H1 (cell line): ENCODE data around the gene TEX35. TPM values are rescaled to one million over a fixed set of nuclear protein-coding genes. Genes with fewer than 3 reads are reported as not detected.

ENCODE experiments used
- CTCF ChIA-PET: fragments of 300-600 bp; sonication (Branson Sonifier 250); formaldehyde crosslinking; loops from one replicate; lab custom pipeline; 2021; ENCODE audit not compliant: partially characterized antibody; lab: Charles Lee
- POLR2A ChIA-PET: fragments of 300-600 bp; sonication (Branson Sonifier 250); formaldehyde crosslinking; loops from one replicate; lab custom pipeline; 2021; ENCODE audit warnings: inconsistent platforms; ENCODE audit not compliant: partially characterized antibody; lab: Charles Lee
- DNase-seq, 2 experiments: peaks; one replicate each; pipeline versions ENCODE4 v3.0.0 to v3.0.0-alpha.2; 2010 to 2022; ENCODE audit warnings: low spot score in 2 of 2, low read depth in 1 of 2, mixed read lengths in 1 of 2
- FAIRE-seq: peaks from 2 replicates; lab custom pipeline; 2011; peaks lifted over from hg19 to GRCh38; lab: Jason Lieb, UNC
- H2AFZ ChIP-seq: 2 replicates; pipeline ENCODE4 v1.8.1; 2012; ENCODE audit warnings: low read length, inconsistent platforms
- H2AK5ac ChIP-seq: 2 replicates; pipeline ENCODE4 v1.6.1; 2013; ENCODE audit warnings: low read depth, low read length
- H2BK120ac ChIP-seq: replicated peaks from 2 replicates; pipeline ENCODE3; 2013; ENCODE audit warnings: low read depth, low read length, inconsistent platforms
- H2BK12ac ChIP-seq: 2 replicates; pipeline ENCODE4 v1.6.1; 2013; ENCODE audit warnings: low read depth, low read length
- H2BK15ac ChIP-seq: 2 replicates; pipeline ENCODE4 v1.6.1; 2013; ENCODE audit warnings: low read length
- H2BK20ac ChIP-seq: 2 replicates; pipeline ENCODE4 v1.6.1; 2013; ENCODE audit warnings: low read length
- H2BK5ac ChIP-seq: 2 replicates; pipeline ENCODE4 v1.6.1; 2013; ENCODE audit warnings: low read depth, low read length
- H3K14ac ChIP-seq: 2 replicates; pipeline ENCODE4 v1.6.1; 2013; ENCODE audit warnings: inconsistent platforms; ENCODE audit not compliant: insufficient read length
- H3K18ac ChIP-seq: 2 replicates; pipeline ENCODE4 v1.6.1; 2013; ENCODE audit warnings: low read length; ENCODE audit errors: extremely low read depth
- H3K23ac ChIP-seq: 2 replicates; pipeline ENCODE4 v1.6.1; 2013; ENCODE audit warnings: inconsistent platforms; ENCODE audit not compliant: insufficient read length
- H3K23me2 ChIP-seq: 2 replicates; pipeline ENCODE4 v1.6.1; 2013; ENCODE audit warnings: low read depth, low read length
- H3K27ac ChIP-seq: 2 replicates; pipeline ENCODE4 v1.6.1; 2011; ENCODE audit warnings: low read depth, low read length, inconsistent platforms
- H3K27me3 ChIP-seq, 4 experiments: replicated peaks in 1 of 4; 1 replicate in 1 of 4; 2 replicates in 3 of 4; pipeline versions ENCODE4 v1.6.1 to v1.8.1; 2011 to 2013; ENCODE audit warnings: low read length in 3 of 4, mild to moderate bottlenecking in 3 of 4, inconsistent platforms in 2 of 4, mixed read lengths in 2 of 4, moderate library complexity in 1 of 4; ENCODE audit not compliant: control insufficient read depth in 3 of 4, insufficient read depth in 3 of 4; ENCODE audit errors: extremely low read depth in 1 of 4
- H3K36me3 ChIP-seq, 4 experiments: 2 replicates each; pipeline versions ENCODE4 v1.6.1 to v1.8.1; 2011 to 2013; ENCODE audit warnings: mild to moderate bottlenecking in 4 of 4, low read length in 3 of 4, moderate library complexity in 2 of 4, control low read depth in 1 of 4, inconsistent platforms in 1 of 4; ENCODE audit not compliant: insufficient read depth in 4 of 4, control insufficient read depth in 2 of 4
- H3K4ac ChIP-seq: replicated peaks from 2 replicates; pipeline ENCODE3; 2013; ENCODE audit warnings: low read length, low read depth, mixed read lengths, inconsistent platforms; ENCODE audit not compliant: insufficient read length
- H3K4me1 ChIP-seq, 4 experiments: replicated peaks in 1 of 4; 1 replicate in 1 of 4; 2 replicates in 3 of 4; pipeline versions ENCODE4 v1.6.1 to v1.8.1; 2011 to 2013; ENCODE audit warnings: low read length in 3 of 4, inconsistent platforms in 2 of 4, mixed read lengths in 1 of 4; ENCODE audit not compliant: insufficient read depth in 4 of 4, control insufficient read depth in 3 of 4
- H3K4me2 ChIP-seq, 2 experiments: 2 replicates each; pipeline versions ENCODE4 v1.6.1 to v1.8.1; 2011 to 2013; ENCODE audit warnings: low read depth in 2 of 2, low read length in 2 of 2, control low read depth in 1 of 2, inconsistent platforms in 1 of 2, mild to moderate bottlenecking in 1 of 2; ENCODE audit not compliant: insufficient read depth in 1 of 2
- H3K4me3 ChIP-seq, 4 experiments: fragments of 200-600, 300-600 bp in 1 of 4; sonication (generic), shearing (Covaris generic), sonication (Bioruptor Twin) in 1 of 4; 2 replicates each; pipeline versions ENCODE4 v1.5.1 to v1.8.1; 2011 to 2016; ENCODE audit warnings: low read length in 4 of 4, low read depth in 3 of 4, control low read depth in 2 of 4, inconsistent platforms in 2 of 4, mild to moderate bottlenecking in 2 of 4, mixed read lengths in 1 of 4, moderate library complexity in 1 of 4; ENCODE audit not compliant: insufficient read depth in 2 of 4; ENCODE audit errors: extremely low read depth in 1 of 4
- H3K56ac ChIP-seq: replicated peaks from 2 replicates; pipeline ENCODE3; 2013; ENCODE audit warnings: low read depth, mild to moderate bottlenecking, mixed read lengths, low read length, inconsistent platforms; ENCODE audit not compliant: insufficient read length
- H3K79me1 ChIP-seq: 2 replicates; pipeline ENCODE4 v1.6.1; 2013; ENCODE audit warnings: low read depth, low read length, control low read depth
- H3K79me2 ChIP-seq, 2 experiments: 2 replicates each; pipeline versions ENCODE4 v1.6.1 to v1.8.1; 2012 to 2013; ENCODE audit warnings: low read length in 2 of 2, mild to moderate bottlenecking in 2 of 2, inconsistent platforms in 1 of 2; ENCODE audit not compliant: insufficient read depth in 2 of 2, control insufficient read depth in 1 of 2
- H3K9ac ChIP-seq, 4 experiments: replicated peaks in 1 of 4; 1 replicate in 1 of 4; 2 replicates in 3 of 4; pipeline versions ENCODE4 v1.6.1 to v1.8.1; 2011 to 2013; ENCODE audit warnings: low read depth in 3 of 4, low read length in 3 of 4, control low read depth in 2 of 4, mild to moderate bottlenecking in 2 of 4, moderate library complexity in 2 of 4, inconsistent platforms in 1 of 4; ENCODE audit errors: extremely low read depth in 1 of 4
- H3K9me3 ChIP-seq, 2 experiments: 2 replicates each; pipeline versions ENCODE4 v1.6.1 to v1.8.1; 2012 to 2013; ENCODE audit warnings: mild to moderate bottlenecking in 2 of 2, moderate library complexity in 2 of 2, control low read depth in 1 of 2, inconsistent platforms in 1 of 2, low read depth in 1 of 2, low read length in 1 of 2, mixed read lengths in 1 of 2; ENCODE audit not compliant: insufficient read depth in 2 of 2
- H4K20me1 ChIP-seq, 2 experiments: replicated peaks in 1 of 2; 2 replicates each; pipeline versions ENCODE3 to v1.8.1; 2011 to 2013; ENCODE audit warnings: inconsistent platforms in 2 of 2, low read length in 2 of 2, mild to moderate bottlenecking in 1 of 2; ENCODE audit not compliant: insufficient read depth in 2 of 2, control insufficient read depth in 1 of 2
- H4K5ac ChIP-seq: 2 replicates; pipeline ENCODE4 v1.6.1; 2013; ENCODE audit warnings: low read length, low read depth, mixed read lengths, inconsistent platforms; ENCODE audit not compliant: insufficient read length
- H4K8ac ChIP-seq: 2 replicates; pipeline ENCODE4 v1.8.0; 2013; ENCODE audit warnings: mild to moderate bottlenecking, moderate library complexity, low read length, inconsistent platforms; ENCODE audit not compliant: insufficient read depth; ENCODE audit errors: extremely low read depth
- H4K91ac ChIP-seq: replicated peaks from 2 replicates; pipeline ENCODE3; 2013; ENCODE audit warnings: low read length, mixed read lengths, inconsistent platforms; ENCODE audit not compliant: insufficient read length
- CEBPB ChIP-seq: IDR thresholded peaks from 2 replicates; pipeline ENCODE4 v1.6.1; 2012; ENCODE audit warnings: low read depth, low read length
- EP300 ChIP-seq, 2 experiments: IDR thresholded peaks; 1 replicate in 1 of 2; 2 replicates in 1 of 2; pipeline ENCODE4 v1.6.1; 2011 to 2012; ENCODE audit warnings: low read depth in 2 of 2, low read length in 2 of 2, mild to moderate bottlenecking in 2 of 2, borderline replicate concordance in 1 of 2, inconsistent platforms in 1 of 2, moderate library complexity in 1 of 2
- HDAC2 ChIP-seq, 2 experiments: fragments of 300-600 bp in 1 of 2; sonication (generic) in 1 of 2; IDR thresholded peaks; 2 replicates each; pipeline ENCODE4 v1.6.1; 2011 to 2012; ENCODE audit warnings: low read depth in 2 of 2, low read length in 2 of 2, mild to moderate bottlenecking in 2 of 2, moderate library complexity in 2 of 2, borderline replicate concordance in 1 of 2, inconsistent platforms in 1 of 2
- KDM1A ChIP-seq: fragments of 200-600, 300-600 bp; sonication (generic); IDR thresholded peaks from 2 replicates; pipeline ENCODE4 v1.7.1; 2016; ENCODE audit warnings: mild to moderate bottlenecking, low read length, borderline replicate concordance
- MAFK ChIP-seq: IDR thresholded peaks from 2 replicates; pipeline ENCODE4 v1.6.1; 2012; ENCODE audit warnings: low read depth, mild to moderate bottlenecking, improper control_type of control experiment, low read length
- PHF8 ChIP-seq: fragments of 200-600 bp; sonication (generic); conservative IDR thresholded peaks from 2 replicates; pipeline ENCODE4 v1.7.1; 2012; ENCODE audit warnings: low read depth, mild to moderate bottlenecking, inconsistent platforms, low read length, moderate library complexity
- POLR2AphosphoS5 ChIP-seq: IDR thresholded peaks from 2 replicates; pipeline ENCODE4 v1.6.1; 2011; ENCODE audit warnings: low read depth, low read length
- SIN3A ChIP-seq, 2 experiments: IDR thresholded peaks in 1 of 2; conservative IDR thresholded peaks in 1 of 2; 2 replicates each; pipeline ENCODE4 v1.6.1; 2011 to 2012; ENCODE audit warnings: low read length in 2 of 2, improper control_type of control experiment in 1 of 2, low read depth in 1 of 2, mild to moderate bottlenecking in 1 of 2
- TAF1 ChIP-seq: IDR thresholded peaks from 2 replicates; pipeline ENCODE4 v1.6.1; 2011; ENCODE audit warnings: mild to moderate bottlenecking, low read depth, low read length
- TBP ChIP-seq: IDR thresholded peaks from 2 replicates; pipeline ENCODE4 v1.6.1; 2011; ENCODE audit warnings: low read depth, low read length, improper control_type of control experiment
- ZNF274 ChIP-seq: IDR thresholded peaks from 2 replicates; pipeline ENCODE4 v1.7.0; 2012; ENCODE audit warnings: low read length, borderline replicate concordance; ENCODE audit errors: extremely low read depth
- WGBS, 2 experiments: shearing (Covaris generic) in 1 of 2; methylation state at CpG; one replicate each; pipeline versions ENCODE4 v1.1.6 to v1.1.7; 2013 to 2015; ENCODE audit warnings: low lambda C conversion rate in 2 of 2, mixed read lengths in 2 of 2, inconsistent platforms in 1 of 2, low coverage in 1 of 2, missing lambda C conversion rate in 1 of 2; ENCODE audit not compliant: insufficient replicate concordance in 2 of 2, insufficient coverage in 1 of 2, insufficient read length in 1 of 2; ENCODE audit errors: extremely low coverage in 1 of 2, missing lambda C conversion rate in 1 of 2; 5-methylcytosine and 5-hydroxymethylcytosine counted together
- polyA plus RNA-seq, 7 experiments: library from polyadenylated mRNA; depleted of rRNA in 3 of 7; stranded (reverse) in 5 of 7; unstranded in 2 of 7; fragments of >200 nt in 5 of 7; fragments of 200-250 nt in 2 of 7; gene quantifications; 1 replicate in 5 of 7; 2 replicates in 1 of 7; 4 replicates in 1 of 7; pipeline versions ENCODE4 v1.2.1 to v1.2.3, GENCODE V29; 2011 to 2013; ENCODE audit warnings: missing spikeins in 2 of 7, mixed read lengths in 2 of 7
- total RNA-seq: library from RNA; stranded (reverse); fragmentation: NEBNext Ultra II Directional; extraction: Animal tissue kit (Norgen Biotek cat#: 25700); gene quantifications from 2 replicates; pipeline ENCODE4 v1.2.1, GENCODE V29; 2021
- TF ChIP-seq, protein P1 (sequence below): IDR thresholded peaks from 2 replicates; pipeline ENCODE4 v1.6.1; 2011; ENCODE audit warnings: low read depth, mild to moderate bottlenecking, low read length; ENCODE audit not compliant: insufficient read depth

The TEX35 gene
- total and polyA plus RNA-seq, 2 of the 8 experiments (the other 6 are each of a cell fraction or from before 2014, with no cell fraction given), result 0.03 TPM; not detected in 1

- ChIA-PET CTCF (interaction anchor here (0.8 to 7.5 kb wide), 7 partner anchors 11 to 243 kb away, joined by 3 to 83 read pairs (median 4); no protein-coding TSS in a partner anchor), POLR2A (no interaction called here)
- Histone ChIP-seq H3K14ac (no peak overlapping the region), H3K36me3 (no peaks in the 10 kb centered on the region), H3K23me2 (no peaks in the 10 kb centered on the region), H4K91ac (no peak overlapping the region), H2BK20ac (no peak overlapping the region), H2BK120ac (no peak overlapping the region), H3K79me1 (no peaks in the 10 kb centered on the region), H3K9me3 (no peaks in the 10 kb centered on the region), H4K5ac (no peak overlapping the region), H3K4me1 (peaks cover 0 to 2% (median under 1%) of the 10 kb centered on the region in 4 experiments; a peak in 1 of 7 replicates), H4K8ac (no peak overlapping the region), H3K23ac (no peak overlapping the region), H3K4ac (no peak overlapping the region), H4K20me1 (no peaks in the 10 kb centered on the region), H2BK5ac (no peak overlapping the region), H3K79me2 (no peaks in the 10 kb centered on the region), H3K4me3 (no peak overlapping the region), H3K9ac (no peak overlapping the region), H3K4me2 (no peak overlapping the region), H2AK5ac (no peak overlapping the region), H3K18ac (no peak overlapping the region), H2AFZ (no peak overlapping the region), H2BK15ac (no peak overlapping the region), H3K27me3 (no peaks in the 10 kb centered on the region), H3K27ac (no peak overlapping the region), H2BK12ac (no peak overlapping the region), H3K56ac (no peak overlapping the region)
- TF ChIP-seq TAF1, result no peak
- TF ChIP-seq MAFK, result no peak
- TF ChIP-seq, protein P1, sequence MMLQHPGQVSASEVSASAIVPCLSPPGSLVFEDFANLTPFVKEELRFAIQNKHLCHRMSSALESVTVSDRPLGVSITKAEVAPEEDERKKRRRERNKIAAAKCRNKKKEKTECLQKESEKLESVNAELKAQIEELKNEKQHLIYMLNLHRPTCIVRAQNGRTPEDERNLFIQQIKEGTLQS, result no peak
- no peak for TF ChIP-seq POLR2AphosphoS5
- TF ChIP-seq ZNF274, result no peak
- no peak for TF ChIP-seq PHF8
- TF ChIP-seq SIN3A (conservative IDR thresholded peaks at IDR 0.05 in 1 of 2, IDR thresholded peaks at IDR 0.05 in 1 of 2; ENCODE audit: low read depth in 1 of 2, low read length in 2 of 2), result no peak
- TF ChIP-seq HDAC2 (IDR thresholded peaks at IDR 0.05; ENCODE audit: borderline replicate concordance in 1 of 2, low read depth in 2 of 2, low read length in 2 of 2), result no peak
- no peak for TF ChIP-seq TBP
- no peak for TF ChIP-seq KDM1A
- TF ChIP-seq EP300 (IDR thresholded peaks at IDR 0.05; ENCODE audit: borderline replicate concordance in 1 of 2, low read depth in 2 of 2, low read length in 2 of 2), result no peak
- no peak for TF ChIP-seq CEBPB
- 94% methylated on average over 4 of the region's 4 CpGs; no CpG with 5 or more reads in 1 of the 2 experiments for WGBS, 2 experiments
- DNase-seq (no peak), FAIRE-seq (no peak)
These were observed 3.2 kb downstream of the TEX35 start for GRCh38 chr1:178516110-178516509.
